ENCODE measurements around the gene TPPP3.

DNA sequence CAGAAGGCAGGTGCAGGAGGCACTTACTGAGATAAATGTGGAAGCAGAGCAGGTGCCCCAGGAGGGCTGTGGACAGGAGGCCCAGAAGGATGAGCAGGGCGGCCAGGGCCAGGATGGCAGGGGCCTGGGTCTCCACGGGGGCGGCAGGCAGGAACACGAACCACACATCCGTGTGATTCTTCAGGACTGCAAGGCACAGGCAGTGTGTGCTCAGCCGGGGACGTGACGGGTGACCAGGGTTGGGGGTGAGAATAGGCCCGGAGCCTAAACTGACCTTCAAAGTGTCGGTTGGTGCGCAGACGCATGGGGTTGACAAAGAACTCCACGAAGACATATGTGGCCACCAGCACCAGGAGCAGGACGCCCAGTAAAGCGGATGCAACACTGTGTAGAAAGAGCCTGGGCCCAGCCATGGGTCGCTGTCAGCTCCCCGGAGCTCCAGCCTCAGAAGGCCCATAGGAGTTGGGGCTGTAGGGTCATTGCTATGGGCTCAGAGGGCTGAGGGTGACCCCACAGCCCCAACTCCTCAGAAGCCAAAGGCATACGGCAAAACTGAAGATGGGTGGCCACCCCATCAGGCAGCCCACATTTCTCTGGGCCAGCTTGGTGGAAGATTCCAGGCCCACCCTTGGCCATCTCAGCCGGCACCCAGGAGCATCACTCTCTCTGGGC lies 5.4 kb upstream of the TPPP3 start:
- TF ChIP-seq RCOR1 (IDR thresholded peaks at IDR 0.05; ENCODE audit: low read length) (no peak), POLR2AphosphoS5 (IDR thresholded peaks at IDR 0.05; ENCODE audit: low read depth, low read length) (no peak), CHD2 (IDR thresholded peaks at IDR 0.05; ENCODE audit: low read length, partially characterized antibody) (no peak)
- TF ChIP-seq, protein P1, sequence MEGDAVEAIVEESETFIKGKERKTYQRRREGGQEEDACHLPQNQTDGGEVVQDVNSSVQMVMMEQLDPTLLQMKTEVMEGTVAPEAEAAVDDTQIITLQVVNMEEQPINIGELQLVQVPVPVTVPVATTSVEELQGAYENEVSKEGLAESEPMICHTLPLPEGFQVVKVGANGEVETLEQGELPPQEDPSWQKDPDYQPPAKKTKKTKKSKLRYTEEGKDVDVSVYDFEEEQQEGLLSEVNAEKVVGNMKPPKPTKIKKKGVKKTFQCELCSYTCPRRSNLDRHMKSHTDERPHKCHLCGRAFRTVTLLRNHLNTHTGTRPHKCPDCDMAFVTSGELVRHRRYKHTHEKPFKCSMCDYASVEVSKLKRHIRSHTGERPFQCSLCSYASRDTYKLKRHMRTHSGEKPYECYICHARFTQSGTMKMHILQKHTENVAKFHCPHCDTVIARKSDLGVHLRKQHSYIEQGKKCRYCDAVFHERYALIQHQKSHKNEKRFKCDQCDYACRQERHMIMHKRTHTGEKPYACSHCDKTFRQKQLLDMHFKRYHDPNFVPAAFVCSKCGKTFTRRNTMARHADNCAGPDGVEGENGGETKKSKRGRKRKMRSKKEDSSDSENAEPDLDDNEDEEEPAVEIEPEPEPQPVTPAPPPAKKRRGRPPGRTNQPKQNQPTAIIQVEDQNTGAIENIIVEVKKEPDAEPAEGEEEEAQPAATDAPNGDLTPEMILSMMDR (IDR thresholded peaks at IDR 0.05): no peak
